NCI-H748 treated with DMSO at 0.1 percent for 48 hours (cell line): ENCODE results near the gene PLPP1.
"Not testable (repeated sequence)": the region's sequence is repeated elsewhere in the genome, so short reads cannot be mapped to it uniquely, and the experiment has no call there.

Source experiments
- DNase-seq: peaks from one replicate; lab custom pipeline; 2025; lab: John Stamatoyannopoulos, UW

PLPP1 gene

DNA sequence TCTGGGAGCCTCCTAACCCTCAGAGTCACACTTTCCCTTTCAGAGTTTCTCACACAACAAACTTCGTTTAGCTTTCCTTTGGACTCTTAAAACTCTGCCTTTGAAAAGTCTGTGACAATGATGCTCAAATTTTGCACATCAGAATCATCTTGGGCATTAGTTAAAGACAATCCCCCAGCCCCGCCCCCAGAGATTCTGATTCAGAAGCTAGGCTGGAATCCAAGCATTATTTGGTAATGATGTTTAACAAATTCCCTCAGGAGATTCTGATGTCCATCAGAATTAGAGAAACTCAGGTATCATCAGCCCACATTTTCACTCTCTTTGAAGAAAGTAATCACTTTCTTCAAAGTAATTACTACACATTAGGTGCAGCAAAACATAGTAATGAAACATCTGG lies 9.6 kb upstream of the PLPP1 start:
- DNase-seq = no peak

- no peak for DNase-seq
Observed at GRCh38 chr5:55541056-55541635, 6.4 kb upstream of the PLPP1 start.

DNA sequence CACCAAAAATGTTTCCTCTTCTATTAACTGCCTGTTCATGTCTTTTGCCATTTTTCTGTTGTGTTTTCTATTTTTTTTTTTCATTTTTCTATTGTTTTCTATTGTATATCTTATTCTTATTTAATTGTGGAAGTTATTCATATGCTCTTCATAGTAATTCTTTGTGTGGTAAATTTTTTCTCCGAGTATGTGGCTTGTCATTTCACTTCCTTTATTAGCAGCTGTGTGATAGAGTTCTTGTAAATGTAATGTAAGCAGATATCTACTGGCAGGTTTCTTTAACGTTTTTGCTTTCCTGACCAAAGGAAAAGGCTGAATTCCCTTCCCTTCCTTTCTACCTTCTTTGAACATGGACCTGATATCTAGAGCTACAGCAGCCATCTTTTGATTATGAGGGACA lies 5.8 kb upstream of the PLPP1 start:
- DNase-seq = no peak

DNA sequence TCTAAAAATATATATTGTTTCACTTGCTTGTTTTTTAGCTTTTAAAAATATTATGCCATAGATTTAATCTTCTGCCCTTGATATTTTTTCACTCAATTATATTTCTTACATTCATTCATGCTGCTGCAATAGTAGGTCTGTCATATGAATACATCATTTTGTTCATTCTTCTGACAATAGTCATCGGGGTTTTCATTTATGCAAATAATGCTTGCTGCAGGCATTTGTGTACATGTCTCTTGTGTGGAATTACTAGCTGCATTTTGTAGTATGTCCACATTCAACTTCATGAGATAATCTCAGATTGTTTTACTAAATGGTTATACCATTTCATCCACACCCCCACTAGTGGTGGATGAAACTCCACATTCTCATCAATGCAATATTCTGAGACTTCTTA lies 5.3 kb upstream of the PLPP1 start:
- no peak for DNase-seq

- no peak for DNase-seq
Observed at GRCh38 chr5:55538661-55539060, 3.9 kb upstream of the PLPP1 start.

- DNase-seq = not testable (repeated sequence)
Observed at GRCh38 chr5:55537315-55537714, 2.6 kb upstream of the PLPP1 start.

- peak; percentile 70 for DNase-seq
Observed at GRCh38 chr5:55535199-55535905, 588 bp upstream of the PLPP1 start.

DNA sequence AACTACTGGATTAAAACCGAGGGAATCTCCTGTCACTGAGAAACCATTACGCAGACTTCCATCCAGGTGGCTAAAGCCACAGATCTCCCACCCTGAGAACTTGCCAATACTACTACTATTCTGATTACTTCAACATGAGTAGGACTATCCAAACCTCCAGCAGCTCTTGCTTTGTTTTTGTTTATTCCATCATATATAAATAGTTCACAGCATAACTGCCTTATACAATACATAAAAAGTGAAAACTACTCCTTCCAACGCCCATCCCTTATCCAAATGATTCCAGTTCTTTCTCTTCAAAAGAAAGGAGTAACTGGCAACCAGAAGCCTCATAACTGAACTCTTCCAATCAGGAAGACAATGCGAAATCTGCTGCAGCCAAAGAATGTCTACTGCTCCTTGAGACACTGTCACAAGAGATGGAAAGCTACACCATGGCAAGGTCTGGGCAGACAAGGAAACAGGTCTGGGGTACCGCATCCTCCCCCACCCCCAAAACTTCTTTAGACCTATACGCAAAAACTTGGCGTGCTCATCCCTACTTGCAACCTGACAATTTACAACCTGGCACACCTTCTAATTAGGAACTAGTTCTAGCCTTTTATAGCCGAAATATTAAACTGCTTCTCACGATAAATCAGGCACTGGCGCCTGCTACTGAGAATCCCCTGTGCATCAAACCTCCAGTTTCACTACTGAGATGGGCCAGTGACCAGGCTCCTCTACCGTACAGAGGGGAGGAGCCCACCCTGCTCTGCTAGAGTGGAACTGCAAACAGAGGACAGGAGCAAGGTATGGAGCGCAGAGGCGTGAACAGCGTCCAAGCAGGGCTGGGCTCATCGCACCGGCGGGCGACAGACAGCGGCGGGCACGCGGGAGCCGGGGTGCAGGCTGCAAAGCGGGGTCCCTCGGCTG lies 986 bp downstream of the PLPP1 start:
- peak; percentile 70 for DNase-seq

- no peak for DNase-seq
Observed at GRCh38 chr5:55530669-55531068, 4.1 kb downstream of the PLPP1 start.

DNA sequence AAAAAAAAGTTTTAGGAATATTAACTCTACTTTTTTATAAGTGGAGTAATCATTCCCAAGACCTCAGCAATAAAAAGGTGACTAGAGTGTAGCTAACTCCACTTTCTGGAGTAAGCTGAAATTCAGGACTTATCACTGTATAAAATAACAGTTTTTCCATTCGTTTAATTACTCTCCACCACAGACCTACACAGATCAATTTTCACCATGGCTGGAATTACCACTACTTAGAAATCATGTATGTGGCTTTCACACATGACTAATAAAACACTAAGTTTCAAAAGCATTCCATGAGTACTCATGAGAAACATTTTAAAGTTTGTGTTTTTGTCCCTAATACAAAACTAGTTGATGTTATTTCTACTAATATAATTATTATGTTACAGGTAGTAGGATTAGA lies 9.9 kb downstream of the PLPP1 start:
- DNase-seq = no peak

- no peak for DNase-seq
Observed at GRCh38 chr5:55523293-55523692, 11.5 kb downstream of the PLPP1 start.

- DNase-seq = no peak
Observed at GRCh38 chr5:55521881-55522280, 12.9 kb downstream of the PLPP1 start.

DNA sequence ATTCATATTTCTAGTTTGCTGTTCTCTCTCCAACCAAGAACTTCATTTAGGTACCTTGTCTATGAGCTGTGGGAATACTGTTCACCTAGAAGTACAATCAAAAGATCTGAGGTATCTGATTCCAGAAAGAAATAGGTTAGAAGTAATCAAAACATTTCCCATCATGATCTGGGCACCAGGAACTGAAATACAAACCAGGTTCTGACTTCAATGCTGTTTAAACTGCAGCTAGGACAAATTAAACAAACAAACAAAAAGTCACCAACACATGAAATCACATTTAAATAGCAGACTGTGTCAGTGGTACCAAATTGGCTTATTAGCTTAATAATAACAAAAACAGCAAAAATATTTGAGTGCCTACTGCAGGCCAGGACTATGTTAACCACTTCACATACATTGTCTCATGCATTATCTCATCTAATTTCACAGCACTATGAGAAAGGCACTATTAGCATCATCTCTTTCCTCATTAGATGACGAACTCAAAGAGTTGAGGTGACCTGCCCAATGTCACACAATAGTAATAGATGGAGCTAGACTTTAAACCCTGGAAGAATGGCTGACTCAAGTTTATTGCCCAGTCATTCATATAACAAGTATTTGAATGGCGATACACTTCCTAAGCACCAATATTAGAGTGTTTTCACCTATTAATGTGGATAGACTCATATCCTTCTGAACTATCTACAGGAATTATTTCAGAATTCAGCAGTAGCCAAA lies 14.5 kb downstream of the PLPP1 start:
- no peak for DNase-seq

GRCh38 chr5:55518831-55519390 lies 15.9 kb downstream of the PLPP1 start:
- DNase-seq = no peak

GRCh38 chr5:55517804-55518203 lies 17.0 kb downstream of the PLPP1 start:
- DNase-seq = no peak

GRCh38 chr5:55511010-55511409 lies 23.8 kb downstream of the PLPP1 start:
- DNase-seq = no peak

- no peak for DNase-seq
Observed at GRCh38 chr5:55510523-55510880, 24.3 kb downstream of the PLPP1 start.

DNA sequence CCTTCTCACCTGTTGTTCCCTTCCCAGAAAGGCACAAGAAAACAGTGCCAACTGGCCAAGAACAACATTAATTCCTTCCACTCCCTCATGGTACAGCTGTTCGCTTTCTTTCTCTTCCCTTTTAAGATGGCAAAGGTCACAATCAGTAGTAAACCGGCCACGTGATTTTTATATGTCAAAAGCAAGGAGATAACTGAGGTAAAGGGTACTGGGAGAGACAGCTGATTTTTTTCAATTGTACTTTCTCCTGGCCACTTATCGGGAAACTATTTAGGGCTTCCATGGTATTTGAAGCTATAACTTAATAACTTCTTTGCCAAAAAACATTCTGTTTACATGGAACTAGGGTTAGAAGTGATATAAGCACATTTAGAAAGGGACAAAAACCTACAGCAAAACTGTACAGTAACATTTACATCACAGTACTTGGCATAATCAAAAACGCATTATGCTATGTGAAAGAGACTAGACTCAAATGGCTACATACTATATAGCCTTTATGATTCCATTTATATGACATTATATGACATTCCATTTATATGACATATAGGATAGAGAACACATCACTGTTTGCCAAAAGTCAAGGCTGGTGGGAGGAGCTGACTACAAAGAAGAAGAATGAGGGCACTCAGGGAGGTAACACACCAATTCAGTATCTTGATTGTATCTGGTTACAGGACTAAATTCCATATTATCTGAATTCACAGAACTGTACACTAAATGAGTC lies 24.8 kb downstream of the PLPP1 start:
- DNase-seq = no peak

GRCh38 chr5:55509097-55509496 lies 25.7 kb downstream of the PLPP1 start:
- no peak for DNase-seq

DNA sequence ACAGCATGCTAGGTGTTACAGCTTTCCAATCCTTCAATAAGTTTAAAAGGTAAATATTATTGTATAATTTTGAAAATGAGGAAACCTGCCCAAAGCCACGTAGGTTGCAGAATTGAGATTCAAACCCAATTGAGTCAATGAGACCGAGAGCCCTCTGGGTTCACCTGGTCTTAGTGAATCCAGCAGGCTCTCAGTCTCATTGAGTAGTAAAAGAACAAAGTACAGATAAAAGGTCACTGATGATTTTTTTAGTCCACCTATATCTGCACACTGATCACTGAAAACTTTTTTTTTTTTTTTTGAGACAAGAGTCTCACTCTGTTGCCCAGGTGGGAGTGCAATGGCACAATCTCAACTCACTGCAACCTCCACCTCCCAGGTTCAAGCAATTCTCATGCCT lies 27.2 kb downstream of the PLPP1 start:
- DNase-seq = no peak

DNA sequence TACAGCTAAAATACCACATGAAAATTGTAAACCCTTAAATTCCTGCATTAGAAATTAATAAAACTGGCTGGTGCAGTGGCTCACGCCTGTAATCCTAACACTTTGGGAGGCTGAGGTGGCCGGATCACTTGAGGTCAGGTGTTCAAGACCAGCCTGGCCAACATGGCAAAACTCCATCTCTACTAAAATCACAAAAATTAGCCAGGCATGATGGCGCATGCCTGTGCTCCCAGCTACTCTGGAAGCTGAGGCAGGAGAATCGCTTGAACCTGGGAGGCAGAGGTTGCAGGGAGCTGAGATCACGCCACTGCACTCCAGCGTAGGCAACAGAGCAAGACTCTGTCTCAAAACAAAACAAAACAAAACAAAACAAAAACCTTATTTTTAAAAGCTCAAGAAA lies 29.1 kb downstream of the PLPP1 start:
- DNase-seq = not testable (repeated sequence)
